SKM-1 (cell line): ENCODE measurements around the gene HMHB1.
A peak's percentile ranks its signal among the peaks of the same experiment; 100 is the strongest.
"Not testable (repeated sequence)": the region's sequence is repeated elsewhere in the genome, so short reads cannot be mapped to it uniquely, and the experiment has no call there.

Experiments used
- DNase-seq: peaks from one replicate; lab custom pipeline; 2025; ENCODE audit not compliant: unreplicated experiment; lab: John Stamatoyannopoulos, UW

Gene HMHB1

DNA sequence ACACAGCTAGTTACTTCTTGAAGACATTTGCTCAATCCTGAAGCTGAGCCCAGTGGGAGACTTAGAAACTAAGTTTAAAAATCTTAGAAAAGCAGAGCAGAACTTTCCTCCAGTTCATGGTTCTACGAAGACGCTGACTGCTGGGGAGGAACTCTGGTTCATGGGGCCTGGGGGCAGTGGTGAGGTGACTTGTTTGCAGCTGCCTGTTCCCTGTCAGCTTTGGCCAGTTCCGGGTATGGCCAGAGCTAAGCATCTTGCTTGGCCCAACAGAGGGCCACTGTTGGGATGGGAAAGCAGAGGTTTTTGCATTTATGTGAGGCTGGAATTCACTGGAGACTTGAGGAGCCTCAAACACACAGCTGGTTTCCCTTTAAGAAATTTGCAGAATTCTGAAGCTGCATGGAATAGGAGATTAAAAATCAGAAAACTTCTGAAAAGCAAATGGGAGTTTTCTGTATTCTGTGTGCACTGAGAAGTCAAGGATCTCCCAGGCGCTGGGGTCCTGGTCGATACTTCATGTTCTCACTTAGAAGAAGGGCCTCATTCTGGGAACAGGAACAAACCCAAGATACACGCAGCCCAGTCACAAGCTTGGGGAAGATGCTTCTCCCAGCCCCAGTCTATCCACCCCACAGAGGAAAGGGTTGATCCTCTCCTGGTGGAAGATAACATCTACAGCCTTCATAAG, 10.6 kb upstream of the HMHB1 start:
- DNase-seq: no peak

- DNase-seq: no peak
Measured at GRCh38 chr5:143805861-143806260, 6.1 kb upstream of the HMHB1 start.

DNA sequence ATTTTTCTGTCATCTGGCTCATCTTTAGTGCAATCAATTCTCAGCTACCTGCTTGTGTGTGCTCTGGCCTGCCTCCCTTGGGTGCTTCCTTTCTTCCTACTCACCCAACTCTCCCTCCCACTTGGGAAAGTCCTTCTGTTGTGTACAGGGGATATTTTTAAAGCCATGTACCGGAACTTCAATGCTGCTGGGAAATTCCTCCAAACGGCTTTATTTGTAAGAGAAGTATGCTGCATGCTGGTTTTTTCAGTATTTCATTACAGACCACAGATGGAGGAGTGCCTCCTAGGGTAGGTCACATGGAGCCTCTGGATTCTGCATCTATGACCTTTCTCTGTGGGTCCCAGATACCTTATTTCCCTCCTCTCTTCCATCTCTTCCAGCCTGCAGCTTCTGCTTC, 5.4 kb upstream of the HMHB1 start:
- DNase-seq: no peak

DNA sequence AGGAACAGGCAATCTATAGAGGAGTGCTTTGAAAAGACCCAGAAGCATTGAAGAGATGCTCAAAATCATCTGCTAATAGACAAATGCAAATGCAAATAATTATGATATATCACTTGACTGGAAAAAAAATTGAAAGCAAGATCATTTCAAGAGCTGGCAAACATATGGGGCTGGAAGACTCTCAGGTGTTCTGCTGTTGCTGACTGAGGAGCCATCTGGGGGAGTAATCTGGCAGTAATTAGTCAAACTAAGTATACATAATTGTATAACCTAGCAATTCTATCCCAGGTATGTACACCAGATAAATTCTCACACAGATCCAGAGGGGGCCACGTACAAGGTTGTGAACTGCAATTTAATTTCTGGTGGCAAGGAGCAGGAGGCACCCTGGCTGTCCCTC, 4.6 kb upstream of the HMHB1 start:
- no peak for DNase-seq

DNA sequence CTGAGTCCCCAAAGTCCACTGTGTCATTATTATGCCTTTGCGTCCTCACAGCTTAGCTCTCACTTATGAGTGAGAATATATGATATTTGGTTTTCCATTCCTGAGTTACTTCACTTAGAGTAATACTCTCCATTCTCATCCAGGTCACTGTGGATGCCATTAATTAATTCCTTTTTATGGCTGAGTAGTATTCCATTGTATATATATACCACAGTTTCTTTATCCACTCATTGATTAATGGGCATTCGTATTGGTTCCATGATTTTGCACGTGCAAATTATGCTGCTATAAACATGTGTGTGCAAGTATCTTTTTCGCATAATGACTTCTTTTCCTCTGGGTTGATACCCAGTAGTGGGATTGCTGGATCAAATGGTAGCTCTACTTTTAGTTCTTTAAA, 4.4 kb downstream of the HMHB1 start:
- not testable (repeated sequence) for DNase-seq

DNA sequence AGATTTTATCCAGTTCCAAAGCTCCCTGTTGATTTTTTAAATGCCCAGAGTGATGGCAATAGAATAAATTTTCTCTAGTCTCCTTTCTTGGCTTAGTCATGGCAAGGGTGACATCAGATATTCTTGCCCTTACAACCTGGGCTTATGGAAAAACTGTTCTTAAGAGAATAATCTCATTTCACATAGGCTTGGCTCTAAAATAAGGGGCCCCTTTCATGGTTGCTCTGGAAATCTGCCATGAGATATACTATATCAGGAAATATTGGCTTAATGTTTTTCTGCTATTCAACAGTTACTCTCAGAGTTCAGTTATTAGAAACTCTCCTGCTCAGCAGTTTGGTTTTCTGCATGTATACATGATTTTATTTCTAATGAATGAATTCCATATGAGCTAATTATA, 7.8 kb downstream of the HMHB1 start:
- DNase-seq: no peak

- no peak for DNase-seq
Measured at GRCh38 chr5:143820451-143820850, 8.5 kb downstream of the HMHB1 start.

- DNase-seq: peak; percentile 63
Measured at GRCh38 chr5:143824851-143825720, 13.1 kb downstream of the HMHB1 start.

- no peak for DNase-seq
Measured at GRCh38 chr5:143826951-143827444, 15.0 kb downstream of the HMHB1 start.

- DNase-seq: no peak
Measured at GRCh38 chr5:143828710-143829109, 16.7 kb downstream of the HMHB1 start.

GRCh38 chr5:143833177-143833576, 21.2 kb downstream of the HMHB1 start:
- no peak for DNase-seq

DNA sequence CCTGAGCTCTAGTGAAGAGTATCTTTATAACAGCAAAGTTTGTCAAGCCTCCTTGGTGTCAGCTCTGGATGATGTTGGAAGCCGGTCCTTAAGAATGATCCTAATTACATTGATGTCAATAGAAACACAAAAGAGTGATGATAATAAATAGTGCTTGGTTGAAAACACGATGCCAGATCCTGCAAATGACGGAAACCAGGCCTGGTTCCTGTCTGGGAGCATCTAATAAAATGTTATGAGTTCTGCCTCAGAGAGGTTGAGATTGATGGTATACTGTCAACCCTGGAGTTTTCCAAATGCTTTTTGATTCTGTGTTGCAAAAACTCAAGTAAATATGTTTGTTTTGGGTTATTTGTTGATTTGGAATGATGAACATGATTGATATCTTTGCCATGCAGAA, 23.3 kb downstream of the HMHB1 start:
- DNase-seq: no peak

DNA sequence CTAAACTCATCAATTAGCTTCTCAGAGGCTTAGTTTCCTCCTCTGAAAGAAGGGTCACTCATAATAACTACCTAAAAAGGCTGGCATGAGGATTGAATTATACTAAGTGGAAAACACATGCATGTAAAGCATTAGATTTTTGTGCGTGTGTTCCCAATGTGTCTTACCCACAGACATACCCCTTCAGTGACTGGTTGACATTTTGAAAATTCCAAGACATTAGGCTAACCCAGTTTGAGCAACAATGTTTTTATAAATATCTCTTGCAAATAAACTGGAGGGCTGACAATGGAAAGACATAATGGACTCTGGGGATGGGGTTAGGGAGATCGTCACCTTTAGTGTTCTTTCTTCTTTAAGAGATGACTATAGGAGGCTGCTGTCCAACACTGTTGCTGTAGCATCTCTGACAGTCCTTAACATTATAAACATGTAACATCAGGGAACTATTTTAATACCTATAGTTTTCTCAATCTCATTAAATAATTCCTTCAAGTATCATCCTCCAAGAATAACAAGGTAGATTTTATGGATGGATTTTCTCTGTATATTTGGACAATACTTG, 24.3 kb downstream of the HMHB1 start:
- DNase-seq: no peak

- DNase-seq: no peak
Measured at GRCh38 chr5:143837306-143837848, 25.4 kb downstream of the HMHB1 start.

DNA sequence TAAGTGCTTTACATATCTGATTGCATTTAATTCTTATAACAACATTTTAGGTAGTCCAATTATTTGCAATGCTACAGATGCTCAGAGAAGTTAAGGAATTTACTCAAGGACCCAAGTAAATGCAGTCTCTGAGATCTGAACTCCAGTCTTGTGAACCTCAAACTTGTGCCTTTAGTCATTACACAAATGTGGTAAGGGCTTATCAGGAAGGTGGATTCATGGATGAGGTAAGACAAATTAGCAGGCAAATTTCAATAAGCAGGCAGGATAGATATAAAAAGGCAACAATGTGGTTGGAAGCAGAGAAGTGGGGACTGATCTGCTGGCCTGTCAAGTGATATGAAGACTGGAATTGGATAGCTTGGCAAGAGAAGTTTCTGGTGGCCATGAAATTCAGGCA, 29.5 kb downstream of the HMHB1 start:
- no peak for DNase-seq

DNA sequence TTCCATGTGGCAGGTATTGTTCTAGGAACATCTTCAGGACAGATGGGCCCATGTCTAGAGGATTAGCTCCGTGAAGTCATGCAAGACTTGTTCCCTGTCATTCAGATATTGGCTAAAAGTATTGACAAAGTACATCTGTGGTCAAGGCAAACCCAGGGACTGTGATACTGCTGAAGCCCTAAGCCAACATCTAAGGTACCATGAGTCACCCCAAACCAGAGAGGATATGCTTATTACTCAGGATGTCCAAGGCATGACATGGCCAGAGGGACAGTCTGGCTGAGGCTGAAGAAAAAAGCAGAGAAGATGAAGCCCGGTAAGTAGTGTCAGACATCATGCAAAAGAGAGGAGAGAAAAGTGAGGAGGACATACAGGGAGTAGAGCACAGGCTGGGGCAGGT, 31.0 kb downstream of the HMHB1 start:
- DNase-seq: no peak

DNA sequence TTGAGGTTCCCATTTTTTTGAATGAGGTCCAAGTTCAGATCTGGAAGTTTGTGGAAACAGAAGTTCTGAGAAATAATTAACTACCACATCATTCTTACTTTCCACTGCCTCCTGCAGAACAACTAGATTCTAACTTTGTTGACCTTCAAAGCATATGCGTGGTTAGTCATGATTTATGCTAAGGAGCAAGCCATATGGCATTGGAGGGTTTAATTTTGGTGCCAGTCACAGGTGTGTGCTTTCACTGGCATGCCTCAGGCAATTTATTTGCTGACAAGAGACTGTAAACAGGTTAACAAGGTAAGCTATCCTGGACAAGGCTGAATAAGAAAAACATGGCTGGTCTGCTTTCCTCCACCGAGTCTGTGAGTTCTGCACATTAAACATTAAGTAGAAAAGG, 31.5 kb downstream of the HMHB1 start:
- no peak for DNase-seq

DNA sequence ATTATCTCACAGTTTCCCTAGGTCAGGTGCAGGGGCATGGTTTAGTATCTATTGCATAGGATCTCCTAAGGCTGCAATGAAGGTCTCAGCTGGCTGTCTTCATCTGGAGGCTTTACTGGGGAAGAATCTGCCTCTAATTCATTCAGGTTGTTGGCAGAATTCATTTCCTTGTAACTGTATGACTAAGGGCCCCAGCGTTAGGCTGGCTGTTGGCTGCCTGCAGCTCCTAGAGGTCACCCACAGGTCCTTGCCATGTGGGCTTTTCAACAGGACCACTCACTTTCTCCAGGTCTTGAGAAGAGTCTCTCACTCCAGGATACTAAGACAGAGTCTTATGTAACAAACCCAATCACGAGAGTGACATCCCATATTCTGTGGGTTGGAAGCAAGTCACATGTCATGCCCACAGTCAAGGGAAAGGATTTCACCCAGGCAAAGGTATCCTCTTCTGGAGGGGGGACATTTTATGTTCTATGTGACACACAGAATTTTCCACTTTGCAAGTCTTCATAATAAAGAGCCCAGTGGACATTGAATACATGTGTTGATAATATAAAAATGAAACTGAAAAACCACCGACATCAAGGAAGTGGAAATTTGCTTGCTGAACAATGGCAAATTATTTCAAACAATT, 38.2 kb downstream of the HMHB1 start:
- no peak for DNase-seq

DNA sequence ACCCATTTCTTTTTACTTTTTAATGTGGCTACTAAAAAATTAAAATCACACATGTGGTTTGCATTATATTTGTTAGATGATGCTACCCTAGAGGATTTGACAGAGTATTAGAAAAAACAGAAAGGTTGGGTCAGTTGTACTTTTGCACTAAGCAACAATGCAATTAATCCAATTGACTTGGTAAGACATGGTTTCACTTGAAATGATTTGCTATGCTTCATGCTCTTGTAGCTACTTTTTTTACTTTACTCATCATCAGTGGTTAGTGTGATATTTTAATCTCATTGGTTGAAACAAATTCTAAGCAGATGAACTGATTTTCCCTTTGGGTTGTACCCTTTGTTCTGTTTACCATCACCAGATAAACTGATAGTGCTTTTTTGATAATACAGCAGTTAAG, 39.4 kb downstream of the HMHB1 start:
- no peak for DNase-seq

- no peak for DNase-seq
Measured at GRCh38 chr5:143860211-143860610, 48.2 kb downstream of the HMHB1 start.

- DNase-seq: peak; percentile 42
Measured at GRCh38 chr5:143862271-143862670, 50.3 kb downstream of the HMHB1 start.
